GM19397 (cell line): Measurements from ENCODE around the gene ZHX3.
"Not testable (repeated sequence)": the region's sequence is repeated elsewhere in the genome, so short reads cannot be mapped to it uniquely, and the experiment has no call there.

Source experiments
- ATAC-seq: cut with Tn5 transposase; IDR thresholded peaks from one replicate; pipeline ENCODE4 v1.9.1; 2021; ENCODE audit warnings: mild to moderate bottlenecking, moderate library complexity; ENCODE audit not compliant: unreplicated experiment

ZHX3 gene

GRCh38 chr20:41138475-41139226 is 178.9 kb downstream of the ZHX3 start:
- ATAC-seq, result no peak

DNA sequence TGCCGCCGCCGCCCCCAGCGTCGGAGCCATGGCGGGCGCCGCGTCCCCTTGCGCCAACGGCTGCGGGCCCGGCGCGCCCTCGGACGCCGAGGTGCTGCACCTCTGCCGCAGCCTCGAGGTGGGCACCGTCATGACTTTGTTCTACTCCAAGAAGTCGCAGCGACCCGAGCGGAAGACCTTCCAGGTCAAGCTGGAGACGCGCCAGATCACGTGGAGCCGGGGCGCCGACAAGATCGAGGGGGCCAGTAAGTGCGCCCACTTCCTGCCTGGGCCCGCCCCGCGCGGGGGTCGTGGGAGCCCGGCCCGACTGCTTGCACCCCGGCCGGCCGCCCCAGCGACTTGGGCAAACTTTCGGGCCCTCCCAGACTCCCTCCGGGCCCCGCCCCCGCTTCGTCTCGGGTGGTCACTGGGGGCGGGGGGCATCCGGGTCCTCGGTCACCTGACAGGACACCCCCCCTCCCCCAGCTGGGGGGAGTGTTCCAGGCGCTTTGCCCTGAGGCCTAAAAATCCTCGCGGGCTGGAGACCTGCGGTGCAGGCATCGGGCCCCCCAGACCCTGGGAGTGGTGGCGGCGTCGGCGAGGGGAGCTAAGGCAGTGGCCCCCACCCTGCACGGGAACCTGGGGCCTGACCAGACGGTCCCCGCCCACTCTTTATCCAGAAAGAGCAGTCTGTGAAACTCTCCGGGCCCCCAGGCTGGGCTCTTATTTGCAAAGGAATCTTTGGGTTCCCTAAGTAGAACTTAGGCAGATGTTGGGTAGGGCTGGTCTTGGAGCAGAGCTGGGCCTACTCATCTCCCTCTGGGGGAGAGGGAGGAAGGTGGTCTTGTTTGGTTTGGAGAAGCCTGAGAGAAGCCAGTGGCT is 179.7 kb downstream of the ZHX3 start:
- ATAC-seq, result peak; percentile 27

DNA sequence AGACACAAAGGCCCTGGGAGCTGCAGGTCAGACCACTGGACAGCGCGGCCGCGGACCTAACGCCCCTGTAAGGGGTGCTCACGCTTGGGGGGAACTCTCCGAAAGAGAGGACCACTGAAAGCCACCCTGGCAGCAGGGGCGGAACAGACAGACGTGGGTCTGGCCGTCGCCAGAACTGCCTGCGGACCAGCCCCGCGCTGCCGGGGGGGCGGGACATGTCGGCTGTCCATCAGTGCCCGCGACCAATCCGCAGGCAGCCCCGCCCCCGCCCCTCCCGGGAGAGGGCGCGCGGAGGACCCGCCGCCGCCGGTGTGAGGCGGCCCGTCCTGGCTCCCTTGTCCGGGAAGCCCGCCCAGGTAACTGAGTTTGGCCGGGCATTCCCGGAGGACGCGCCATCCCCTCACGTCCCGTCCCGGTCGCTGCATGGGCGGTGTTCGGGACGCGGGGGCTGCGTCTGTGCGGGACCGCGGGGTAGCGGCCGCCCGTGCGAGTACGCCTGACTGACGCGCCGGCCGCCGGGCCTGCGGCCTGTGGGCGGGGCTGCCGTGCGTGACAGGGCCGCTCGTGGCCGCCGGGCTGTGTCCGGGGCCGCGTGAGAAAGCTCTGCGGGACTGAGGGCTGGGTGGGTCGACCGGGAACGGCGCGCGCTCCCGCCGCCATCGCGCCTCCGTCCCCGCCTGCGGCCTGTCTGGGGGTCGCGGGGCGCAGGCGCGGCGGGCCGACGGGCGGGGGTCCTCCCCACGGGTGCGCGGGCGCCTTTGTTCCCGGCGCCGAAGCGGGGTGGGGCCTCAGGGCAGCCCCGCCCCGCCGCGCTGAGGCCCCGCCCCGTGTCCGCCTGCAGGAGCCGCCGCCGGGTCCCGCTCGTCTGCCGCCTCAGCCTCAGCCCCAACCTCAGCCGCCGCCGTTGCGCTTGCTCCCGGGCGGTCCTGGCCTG is 180.6 kb downstream of the ZHX3 start, which contains the start of gene PLCG1:
PLCG1 (plus strand) TSS at position 864 of the 934 bp plus-strand sequence. CDS start 99 bp downstream, outside the sequence.
- ATAC-seq, result peak; percentile 72

DNA sequence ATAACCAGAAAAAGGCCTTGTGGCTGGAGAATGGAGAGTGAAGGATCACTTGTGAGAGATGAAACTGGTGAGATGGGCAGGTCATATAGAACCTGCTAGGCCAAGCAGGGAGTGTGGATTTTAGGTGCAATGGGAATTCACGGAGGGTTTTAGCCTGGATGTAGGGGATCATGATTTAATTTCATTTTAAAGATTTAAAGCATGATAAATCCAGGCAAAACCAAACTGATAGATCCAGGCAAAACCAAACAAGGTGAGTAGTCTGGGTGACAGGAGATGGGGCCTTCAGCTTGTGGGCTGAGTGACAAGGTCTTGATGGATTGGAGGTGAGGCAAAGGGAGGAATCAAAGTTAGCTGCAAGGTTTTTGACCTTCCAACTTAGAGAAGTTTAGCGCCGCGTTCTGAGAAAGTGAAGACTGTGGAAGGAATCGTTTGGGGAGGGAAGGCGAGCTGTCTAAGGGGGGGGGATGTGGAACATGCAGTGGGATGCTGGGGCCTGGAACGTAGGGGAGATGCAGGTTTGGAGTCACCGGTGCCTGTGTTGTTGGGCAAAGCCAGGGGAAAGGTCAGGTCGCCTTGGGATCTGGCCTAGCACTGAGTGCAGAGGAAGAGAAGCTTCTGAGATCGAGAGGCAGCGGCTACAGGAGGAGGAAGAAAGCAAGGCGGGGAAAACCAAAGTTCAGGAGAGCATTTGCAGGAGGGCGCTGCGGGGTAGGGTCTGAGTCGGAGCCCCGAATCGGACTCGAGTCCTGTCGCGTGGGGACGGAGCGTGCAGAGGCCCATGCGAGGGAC is 181.4 kb downstream of the ZHX3 start:
- ATAC-seq, result no peak

- ATAC-seq, result no peak
These were observed 182.2 kb downstream of the ZHX3 start for GRCh38 chr20:41135187-41135887.

GRCh38 chr20:41134362-41135186 is 183.0 kb downstream of the ZHX3 start:
- ATAC-seq, result no peak

DNA sequence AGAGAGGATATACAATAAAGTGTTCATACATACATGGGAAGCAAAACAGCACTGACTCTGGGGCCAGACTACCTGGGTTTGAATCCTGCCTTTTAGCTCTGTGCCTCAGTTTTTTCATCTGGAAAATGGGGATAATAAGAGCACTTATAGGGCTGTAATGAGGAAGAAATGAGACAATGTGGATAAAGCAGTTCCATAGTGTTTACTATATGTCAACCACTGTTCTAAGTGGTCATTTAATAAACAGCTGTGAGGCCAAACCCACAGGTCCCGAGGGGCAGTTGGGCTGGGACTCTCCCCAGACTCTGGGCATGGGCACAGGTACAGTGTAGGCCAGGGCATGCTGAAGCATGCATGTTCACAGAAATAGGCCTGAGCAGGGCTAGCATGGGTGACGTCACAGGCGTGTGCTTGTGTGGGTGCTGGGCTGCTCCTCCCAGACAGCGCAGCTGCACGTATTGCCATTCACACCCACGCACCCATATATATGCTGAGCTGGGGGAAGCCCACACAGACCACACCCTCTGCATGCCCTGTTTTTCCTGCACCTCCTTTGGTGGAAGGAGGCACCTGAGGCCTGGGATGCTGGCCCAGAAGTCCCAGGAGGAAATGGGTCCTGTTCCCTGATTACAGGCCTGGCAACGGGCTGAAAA is 183.7 kb downstream of the ZHX3 start:
- no peak for ATAC-seq

GRCh38 chr20:41132388-41132775 is 185.1 kb downstream of the ZHX3 start:
- ATAC-seq, result not testable (repeated sequence)

DNA sequence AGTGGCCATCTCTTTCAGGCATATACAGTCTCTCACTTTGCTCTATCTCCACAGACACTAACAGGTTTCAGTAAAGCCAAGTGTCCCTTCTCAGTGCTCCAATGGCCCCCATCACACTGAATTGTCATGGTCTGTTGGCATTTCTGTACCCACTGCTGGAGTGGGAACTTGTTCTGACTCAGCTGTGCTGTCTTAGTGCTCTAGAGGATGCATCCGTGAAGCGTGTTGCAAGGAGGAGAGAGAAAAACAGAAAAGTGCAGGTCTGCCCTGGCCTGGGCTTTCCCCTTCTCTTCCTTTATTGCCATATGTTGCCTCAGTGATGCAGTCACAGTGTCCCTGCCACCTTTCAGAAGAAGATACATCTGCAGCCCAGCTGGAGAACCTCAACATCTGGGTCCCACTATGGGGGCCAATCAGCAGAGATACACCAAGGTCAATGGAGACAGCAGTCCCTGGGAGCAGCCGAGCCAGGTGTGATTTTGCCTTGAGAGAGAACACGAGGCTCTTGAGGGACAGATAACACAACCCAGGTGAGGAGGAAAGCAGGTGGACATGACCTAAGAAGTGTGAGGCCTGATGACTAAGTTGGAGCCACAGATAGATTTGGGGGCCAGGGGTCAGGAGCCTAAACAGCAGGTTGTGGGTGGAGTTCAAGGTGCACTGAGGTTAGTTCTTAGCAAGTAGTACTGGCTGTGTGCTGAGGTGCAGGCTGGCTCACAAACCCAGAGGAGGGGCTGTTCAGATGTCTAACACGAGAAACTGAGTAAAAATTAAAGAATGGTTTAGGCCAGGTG is 185.7 kb downstream of the ZHX3 start:
- ATAC-seq, result no peak
